HL-60/S4 treated with retinoic acid at 250 ng/mL for 4 days and 3 days (cell line): Measurements from ENCODE around the gene SEPHS1.
"Not testable (repeated sequence)": the region's sequence is repeated elsewhere in the genome, so short reads cannot be mapped to it uniquely, and the experiment has no call there.

Experiments used
- in situ Hi-C: fragments of 300-500 bp; cut with MboI; formaldehyde crosslinking; loops from 2 replicates; pipeline ENCODE4 v1.7.0; 2022; ENCODE audit warnings: low sequenced_read_pairs

SEPHS1 gene

GRCh38 chr10:13291821-13292773 is 56.0 kb downstream of the SEPHS1 start:
- in situ Hi-C loops: no loop called here

GRCh38 chr10:13291061-13291460 is 57.0 kb downstream of the SEPHS1 start:
- in situ Hi-C loops: no loop called here

- in situ Hi-C loops: no loop called here
Measured at GRCh38 chr10:13284050-13284449, 64.0 kb downstream of the SEPHS1 start.

GRCh38 chr10:13282348-13282747 is 65.7 kb downstream of the SEPHS1 start:
- in situ Hi-C loops: not testable (repeated sequence)

GRCh38 chr10:13276749-13277365 is 71.2 kb downstream of the SEPHS1 start:
- in situ Hi-C loops: no loop called here

- in situ Hi-C loops: not testable (repeated sequence)
Measured at GRCh38 chr10:13276146-13276545, 71.9 kb downstream of the SEPHS1 start.

- in situ Hi-C loops: no loop called here
Measured at GRCh38 chr10:13272164-13272571, 75.9 kb downstream of the SEPHS1 start.

GRCh38 chr10:13271552-13272163 is 76.4 kb downstream of the SEPHS1 start:
- in situ Hi-C loops: no loop called here

- in situ Hi-C loops: no loop called here
Measured at GRCh38 chr10:13270877-13271551, 77.1 kb downstream of the SEPHS1 start.

GRCh38 chr10:13268841-13269240 is 79.3 kb downstream of the SEPHS1 start:
- in situ Hi-C loops: no loop called here

- in situ Hi-C loops: no loop called here
Measured at GRCh38 chr10:13268310-13268709, 79.8 kb downstream of the SEPHS1 start.
